AML-193 (cell line): Measurements from ENCODE around the gene PGM2.

Experiments used
- DNase-seq, 2 experiments: peaks; one replicate each; lab custom pipeline; 2025; lab: John Stamatoyannopoulos, UW

PGM2 gene

GRCh38 chr4:37864786-37865185, 38.3 kb downstream of the PGM2 start:
- peak; percentile 55 to 60 for DNase-seq

- DNase-seq: no peak
Observed at GRCh38 chr4:37865450-37865849, 39.0 kb downstream of the PGM2 start.

GRCh38 chr4:37867102-37867501, 40.6 kb downstream of the PGM2 start:
- DNase-seq: no peak

- no peak for DNase-seq
Observed at GRCh38 chr4:37868238-37868637, 41.8 kb downstream of the PGM2 start.

GRCh38 chr4:37872310-37872988, 46.0 kb downstream of the PGM2 start:
- no peak for DNase-seq

GRCh38 chr4:37873386-37873785, 46.9 kb downstream of the PGM2 start:
- DNase-seq: peak; percentile 44 to 47

GRCh38 chr4:37876156-37876555, 49.7 kb downstream of the PGM2 start:
- no peak for DNase-seq

GRCh38 chr4:37879365-37879764, 52.9 kb downstream of the PGM2 start:
- peak; percentile 61 to 75 for DNase-seq

GRCh38 chr4:37881811-37882210, 55.3 kb downstream of the PGM2 start:
- peak; percentile 18 to 33 for DNase-seq

- no peak for DNase-seq
Observed at GRCh38 chr4:37882665-37883296, 56.3 kb downstream of the PGM2 start.

- DNase-seq: no peak
Observed at GRCh38 chr4:37884855-37885487, 58.5 kb downstream of the PGM2 start.

- no peak for DNase-seq
Observed at GRCh38 chr4:37885496-37885895, 59.0 kb downstream of the PGM2 start.

- DNase-seq: peak in 1 of 2 experiments; percentile 10
Observed at GRCh38 chr4:37889849-37890800, 63.6 kb downstream of the PGM2 start.

GRCh38 chr4:37890801-37891259, 64.3 kb downstream of the PGM2 start, which contains the start of gene TBC1D1:
TSS of gene TBC1D1 (plus strand) at chr4:37891084. CDS start at chr4:37902096, 11,012 bp downstream.
- DNase-seq: peak; percentile 7 to 12

GRCh38 chr4:37891260-37892159, 65.0 kb downstream of the PGM2 start:
- peak; percentile 6 to 25 for DNase-seq

GRCh38 chr4:37892641-37893040, 66.2 kb downstream of the PGM2 start:
- peak; percentile 44 to 51 for DNase-seq

- no peak for DNase-seq
Observed at GRCh38 chr4:37893164-37893563, 66.7 kb downstream of the PGM2 start.

GRCh38 chr4:37895271-37895670, 68.8 kb downstream of the PGM2 start:
- DNase-seq: no peak

- no peak for DNase-seq
Observed at GRCh38 chr4:37896206-37896860, 69.8 kb downstream of the PGM2 start.

GRCh38 chr4:37902212-37902611, 75.7 kb downstream of the PGM2 start:
- DNase-seq: no peak
